GM12874 (cell line): ENCODE results near the gene NKX2-3.

Experiments used
- TF ChIP-seq, protein P1 (sequence below): IDR thresholded peaks from 2 replicates; pipeline ENCODE4 v1.5.1; 2011; ENCODE audit warnings: low read depth, mild to moderate bottlenecking, control low read depth, low read length, moderate library complexity; ENCODE audit not compliant: insufficient read depth

NKX2-3 gene

DNA sequence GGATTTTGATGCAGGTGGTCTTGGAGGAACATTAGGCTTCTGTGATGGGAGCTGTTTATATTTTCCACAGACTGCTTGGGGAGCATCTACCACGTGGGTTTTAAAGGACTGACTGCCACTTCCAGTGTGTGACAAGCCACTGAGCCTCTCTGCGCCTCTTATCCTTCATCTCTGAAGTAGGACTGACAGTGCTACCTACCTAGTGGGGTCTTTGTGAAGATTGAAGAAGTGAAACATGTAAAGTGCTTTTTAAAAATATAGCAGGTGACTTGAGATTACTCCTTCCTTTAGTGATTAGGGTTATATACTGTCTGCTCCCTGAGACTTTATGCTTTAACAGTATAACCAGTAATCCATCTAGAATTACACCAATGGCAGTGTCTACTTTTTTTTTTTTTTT is 29.9 kb downstream of the NKX2-3 start:
- TF ChIP-seq, protein P1, sequence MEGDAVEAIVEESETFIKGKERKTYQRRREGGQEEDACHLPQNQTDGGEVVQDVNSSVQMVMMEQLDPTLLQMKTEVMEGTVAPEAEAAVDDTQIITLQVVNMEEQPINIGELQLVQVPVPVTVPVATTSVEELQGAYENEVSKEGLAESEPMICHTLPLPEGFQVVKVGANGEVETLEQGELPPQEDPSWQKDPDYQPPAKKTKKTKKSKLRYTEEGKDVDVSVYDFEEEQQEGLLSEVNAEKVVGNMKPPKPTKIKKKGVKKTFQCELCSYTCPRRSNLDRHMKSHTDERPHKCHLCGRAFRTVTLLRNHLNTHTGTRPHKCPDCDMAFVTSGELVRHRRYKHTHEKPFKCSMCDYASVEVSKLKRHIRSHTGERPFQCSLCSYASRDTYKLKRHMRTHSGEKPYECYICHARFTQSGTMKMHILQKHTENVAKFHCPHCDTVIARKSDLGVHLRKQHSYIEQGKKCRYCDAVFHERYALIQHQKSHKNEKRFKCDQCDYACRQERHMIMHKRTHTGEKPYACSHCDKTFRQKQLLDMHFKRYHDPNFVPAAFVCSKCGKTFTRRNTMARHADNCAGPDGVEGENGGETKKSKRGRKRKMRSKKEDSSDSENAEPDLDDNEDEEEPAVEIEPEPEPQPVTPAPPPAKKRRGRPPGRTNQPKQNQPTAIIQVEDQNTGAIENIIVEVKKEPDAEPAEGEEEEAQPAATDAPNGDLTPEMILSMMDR: no peak

DNA sequence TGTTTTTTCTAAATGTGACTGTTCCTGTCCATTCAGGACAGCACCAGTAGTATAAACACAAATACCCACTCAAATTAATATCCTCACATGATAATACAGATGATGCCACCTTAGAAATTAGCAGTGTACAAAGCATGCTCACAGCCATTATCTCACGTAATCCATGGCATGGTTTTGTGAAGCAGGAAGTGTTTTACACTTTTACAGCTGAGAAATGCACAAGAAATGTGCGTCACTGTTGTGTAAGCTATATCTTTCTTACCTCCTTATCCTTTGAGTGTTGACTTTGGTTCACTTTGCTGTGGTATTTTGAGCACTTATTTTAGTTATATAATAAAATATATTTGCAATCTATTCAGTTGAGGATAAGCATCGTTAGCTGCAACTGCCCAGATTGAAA is 31.6 kb downstream of the NKX2-3 start:
- TF ChIP-seq, protein P1: no peak

DNA sequence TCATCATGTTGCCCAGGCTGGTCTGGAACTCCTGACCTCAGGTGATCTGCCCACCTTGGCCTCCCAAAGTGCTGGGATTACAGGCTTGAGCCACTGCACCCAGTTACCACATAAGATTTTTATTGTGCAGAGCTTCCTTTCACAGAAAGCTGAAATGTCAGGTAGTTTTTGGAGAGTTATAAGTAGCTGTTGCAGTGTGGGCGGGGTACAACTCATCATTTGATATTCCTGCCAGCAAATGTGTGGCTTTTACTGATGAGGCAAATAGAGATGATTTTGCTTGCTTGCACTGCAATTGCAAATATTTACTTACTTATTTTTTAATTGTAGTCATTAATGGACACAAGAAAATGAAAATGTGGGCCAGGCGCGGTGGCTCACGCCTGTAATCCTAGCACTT is 32.4 kb downstream of the NKX2-3 start:
- TF ChIP-seq, protein P1: no peak

DNA sequence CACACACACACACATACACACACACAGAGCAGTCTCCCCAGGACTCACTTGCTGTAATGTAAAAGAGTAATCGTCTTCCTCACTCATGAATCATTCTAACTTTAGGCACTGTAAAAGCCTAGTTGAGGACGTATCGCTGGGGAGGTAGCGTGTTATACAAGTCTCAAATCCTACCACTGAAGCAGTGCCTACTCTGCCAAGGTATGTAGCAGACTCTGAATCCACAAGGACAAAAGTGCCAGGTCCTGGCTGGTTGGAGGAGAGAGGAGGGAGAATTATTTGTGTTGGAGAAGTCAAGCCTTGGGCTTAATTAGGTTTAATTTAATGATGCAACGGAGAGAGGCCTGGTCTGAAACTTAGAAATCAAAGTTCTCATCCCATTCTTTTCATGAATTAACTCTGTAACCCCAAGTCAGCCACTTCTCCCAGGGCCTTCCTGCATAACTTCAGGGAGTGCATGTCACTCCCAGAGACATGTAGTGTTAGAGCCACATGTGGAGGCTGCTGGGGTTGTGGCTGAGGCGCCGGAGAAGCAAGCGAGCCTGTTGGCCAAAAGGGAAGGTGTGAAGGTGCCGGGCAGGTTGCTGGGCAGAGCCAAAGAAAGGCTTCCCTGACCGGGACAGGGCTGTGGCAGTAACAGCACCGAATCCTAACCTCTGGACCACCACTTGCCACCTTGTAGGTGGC is 36.7 kb downstream of the NKX2-3 start:
- TF ChIP-seq, protein P1: no peak

DNA sequence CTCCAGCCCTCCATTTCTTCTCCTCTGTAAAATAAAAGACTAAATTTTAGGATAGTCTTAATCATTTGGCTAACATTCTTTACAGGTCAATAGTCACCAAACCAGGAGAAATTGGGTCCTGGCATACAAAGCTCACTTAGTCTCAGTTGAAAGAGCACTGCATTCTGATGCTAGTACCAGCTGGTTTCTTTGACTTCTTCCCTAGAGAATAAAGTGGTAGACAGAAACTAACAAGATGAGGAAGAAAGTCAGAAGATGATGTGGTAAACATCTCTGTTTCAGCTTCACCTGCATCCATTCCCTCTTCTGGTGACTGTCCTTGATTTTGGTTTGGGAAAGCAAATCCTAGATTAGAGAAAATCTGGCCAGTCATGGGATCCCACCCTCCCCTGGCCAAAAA is 37.2 kb downstream of the NKX2-3 start:
- TF ChIP-seq, protein P1: no peak

DNA sequence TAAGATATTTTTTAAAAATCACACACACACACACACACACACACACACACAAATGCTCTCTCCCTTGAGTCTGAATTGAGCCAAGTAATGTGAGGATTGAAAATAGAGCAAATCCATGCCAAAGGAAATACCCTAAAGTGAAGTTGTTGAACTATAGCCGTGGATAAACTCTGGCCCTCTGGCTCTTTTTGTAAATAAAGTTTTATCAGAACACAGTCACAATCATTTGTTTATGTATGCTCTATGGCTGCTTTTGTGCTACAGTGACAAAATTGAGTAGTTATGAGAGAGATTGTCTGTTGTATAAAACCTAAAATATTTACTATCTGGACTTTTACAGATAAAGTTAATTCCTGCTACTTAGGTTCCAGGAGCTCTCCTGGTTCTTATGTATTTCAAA is 39.1 kb downstream of the NKX2-3 start:
- TF ChIP-seq, protein P1: no peak

DNA sequence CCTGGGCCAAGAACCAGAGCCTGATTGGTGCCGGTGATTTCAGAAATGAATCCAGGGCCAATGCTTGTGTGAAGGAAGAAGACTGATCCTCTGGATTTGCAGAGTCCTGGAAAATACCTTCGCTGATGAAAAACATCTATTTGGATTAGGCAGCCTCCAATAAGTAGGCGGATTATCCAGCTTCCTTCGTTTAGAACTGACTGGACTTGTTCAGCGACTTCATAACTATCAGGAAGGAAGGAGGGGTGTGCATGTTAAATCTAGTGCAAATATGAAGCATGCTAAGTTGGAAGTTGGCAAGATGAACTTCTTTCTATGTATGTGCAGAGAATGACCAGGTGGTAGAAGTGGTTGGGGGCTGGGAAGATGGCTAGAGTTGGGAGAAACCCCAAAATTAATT is 41.0 kb downstream of the NKX2-3 start:
- TF ChIP-seq, protein P1: no peak

DNA sequence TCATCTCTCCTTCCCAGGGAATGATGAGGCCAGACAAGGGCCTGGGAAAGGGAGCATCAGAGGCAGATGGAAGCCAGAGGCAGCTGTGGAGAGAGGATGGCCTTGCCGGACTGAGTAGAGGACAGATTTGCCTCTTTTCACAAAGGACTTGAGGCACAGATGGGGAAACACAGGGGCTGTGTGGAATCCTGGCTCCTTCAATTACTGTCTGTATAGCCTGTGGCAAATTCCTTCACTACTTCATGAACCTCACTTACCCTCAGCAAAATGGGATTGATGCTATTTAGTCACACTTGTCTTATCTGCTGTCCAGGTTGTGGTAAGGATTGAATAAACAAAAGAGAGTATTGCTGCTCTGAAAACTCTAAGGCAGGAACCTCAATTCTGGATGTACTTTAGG is 47.2 kb downstream of the NKX2-3 start:
- TF ChIP-seq, protein P1: no peak
